ENCODE data around the gene ATP10B.

Gene ATP10B

GRCh38 chr5:160604484-160604883 is 247.5 kb downstream of the ATP10B start:
- no peak for DNase-seq (ENCODE audit: low spot score)
- no CpG with 5 or more reads among the region's 4 CpGs for WGBS, 2 donors (ENCODE audit: extremely low coverage in 2 of 2, insufficient read length in 2 of 2, insufficient replicate concordance in 1 of 2)
- H3K4me3 ChIP-seq (ENCODE audit: low read length in 2 of 2) = no peak overlapping the region
- H3K18ac ChIP-seq (ENCODE audit: low read length) = no peak overlapping the region
- H2BK5ac ChIP-seq (ENCODE audit: low read length) = no peak overlapping the region
- H3K27me3 ChIP-seq (ENCODE audit: control insufficient read depth in 3 of 3, insufficient read depth in 3 of 3, low read depth in 1 of 3, low read length in 3 of 3) = no peaks in the 10 kb centered on the region
- no peak overlapping the region for H3K27ac ChIP-seq (replicated peaks; ENCODE audit: low read length)
- no peak overlapping the region for H3K23ac ChIP-seq (ENCODE audit: low read depth, low read length, poor library complexity)
- H2BK15ac ChIP-seq (ENCODE audit: low read length) = no peak overlapping the region
- H3K36me3 ChIP-seq (replicated peaks in 1 of 2; ENCODE audit: control insufficient read depth in 2 of 2, insufficient read depth in 2 of 2, low read length in 2 of 2) = no peaks in the 10 kb centered on the region
- no peak overlapping the region for H4K91ac ChIP-seq (ENCODE audit: low read depth, low read length, poor library complexity)
- H3K9me3 ChIP-seq (replicated peaks in 1 of 2; ENCODE audit: control insufficient read depth in 2 of 2, insufficient read depth in 1 of 2, low read depth in 1 of 2, low read length in 2 of 2) = no peaks in the 10 kb centered on the region
- H2AK5ac ChIP-seq (ENCODE audit: low read depth, low read length) = no peak overlapping the region
- H3K4me2 ChIP-seq (ENCODE audit: insufficient read depth, low read length, poor library complexity, severe bottlenecking) = no peak overlapping the region
- H3K14ac ChIP-seq (ENCODE audit: low read length) = no peak overlapping the region
- H2BK120ac ChIP-seq (ENCODE audit: low read depth, low read length) = no peak overlapping the region
- no peak overlapping the region for H2AFZ ChIP-seq (ENCODE audit: low read length)
- no peak overlapping the region for H3K9ac ChIP-seq (ENCODE audit: low read depth, low read length, poor library complexity)
- no peak overlapping the region for H3K4ac ChIP-seq (ENCODE audit: low read length)
- H3K79me1 ChIP-seq (ENCODE audit: low read depth, low read length) = no peaks in the 10 kb centered on the region
- H4K8ac ChIP-seq (ENCODE audit: low read depth, low read length) = no peak overlapping the region
- H3K4me1 ChIP-seq (ENCODE audit: control insufficient read depth in 2 of 2, insufficient read depth in 1 of 2, low read depth in 1 of 2, low read length in 2 of 2) = no peaks in the 10 kb centered on the region
- H2BK12ac ChIP-seq (ENCODE audit: low read length) = no peak overlapping the region

- no peak for DNase-seq (ENCODE audit: low spot score)
- no peaks in the 10 kb centered on the region for H3K36me3 ChIP-seq (replicated peaks in 1 of 2; ENCODE audit: control insufficient read depth in 2 of 2, insufficient read depth in 2 of 2, low read length in 2 of 2)
- H3K4me3 ChIP-seq (ENCODE audit: low read length in 2 of 2) = no peak overlapping the region
- H3K27me3 ChIP-seq (ENCODE audit: control insufficient read depth in 3 of 3, insufficient read depth in 3 of 3, low read depth in 1 of 3, low read length in 3 of 3) = no peaks in the 10 kb centered on the region
- H3K9ac ChIP-seq (ENCODE audit: low read depth, low read length, poor library complexity) = no peak overlapping the region
- H3K18ac ChIP-seq (ENCODE audit: low read length) = no peak overlapping the region
- no peak overlapping the region for H3K4ac ChIP-seq (ENCODE audit: low read length)
- no peak overlapping the region for H2BK120ac ChIP-seq (ENCODE audit: low read depth, low read length)
- H3K79me1 ChIP-seq (ENCODE audit: low read depth, low read length) = no peaks in the 10 kb centered on the region
- no peak overlapping the region for H3K4me2 ChIP-seq (ENCODE audit: insufficient read depth, low read length, poor library complexity, severe bottlenecking)
- H2AFZ ChIP-seq (ENCODE audit: low read length) = no peak overlapping the region
- no peak overlapping the region for H3K27ac ChIP-seq (replicated peaks; ENCODE audit: low read length)
- no CpG with 5 or more reads among the region's 4 CpGs for WGBS, 2 donors (ENCODE audit: extremely low coverage in 2 of 2, insufficient read length in 2 of 2, insufficient replicate concordance in 1 of 2)
- no peaks in the 10 kb centered on the region for H3K9me3 ChIP-seq (replicated peaks in 1 of 2; ENCODE audit: control insufficient read depth in 2 of 2, insufficient read depth in 1 of 2, low read depth in 1 of 2, low read length in 2 of 2)
- no peak overlapping the region for H3K23ac ChIP-seq (ENCODE audit: low read depth, low read length, poor library complexity)
- H4K8ac ChIP-seq (ENCODE audit: low read depth, low read length) = no peak overlapping the region
- no peak overlapping the region for H2BK5ac ChIP-seq (ENCODE audit: low read length)
- H3K14ac ChIP-seq (ENCODE audit: low read length) = no peak overlapping the region
- H2BK15ac ChIP-seq (ENCODE audit: low read length) = no peak overlapping the region
- no peaks in the 10 kb centered on the region for H3K4me1 ChIP-seq (ENCODE audit: control insufficient read depth in 2 of 2, insufficient read depth in 1 of 2, low read depth in 1 of 2, low read length in 2 of 2)
- no peak overlapping the region for H2AK5ac ChIP-seq (ENCODE audit: low read depth, low read length)
- no peak overlapping the region for H4K91ac ChIP-seq (ENCODE audit: low read depth, low read length, poor library complexity)
- H2BK12ac ChIP-seq (ENCODE audit: low read length) = no peak overlapping the region
Observed at GRCh38 chr5:160602744-160603143, 249.3 kb downstream of the ATP10B start.

- H3K4me3 ChIP-seq (ENCODE audit: low read length in 2 of 2) = no peak overlapping the region
- H3K18ac ChIP-seq (ENCODE audit: low read length) = no peak overlapping the region
- no peak overlapping the region for H2AK5ac ChIP-seq (ENCODE audit: low read depth, low read length)
- WGBS, 2 donors (ENCODE audit: extremely low coverage in 2 of 2, insufficient read length in 2 of 2, insufficient replicate concordance in 1 of 2) = no CpG with 5 or more reads among the region's 1 CpG
- no peak overlapping the region for H3K14ac ChIP-seq (ENCODE audit: low read length)
- no peak overlapping the region for H4K8ac ChIP-seq (ENCODE audit: low read depth, low read length)
- no peak overlapping the region for H2BK15ac ChIP-seq (ENCODE audit: low read length)
- H2BK120ac ChIP-seq (ENCODE audit: low read depth, low read length) = no peak overlapping the region
- H3K4me2 ChIP-seq (ENCODE audit: insufficient read depth, low read length, poor library complexity, severe bottlenecking) = no peak overlapping the region
- no peak overlapping the region for H2BK5ac ChIP-seq (ENCODE audit: low read length)
- no peak for DNase-seq (ENCODE audit: low spot score)
- H3K9me3 ChIP-seq (replicated peaks in 1 of 2; ENCODE audit: control insufficient read depth in 2 of 2, insufficient read depth in 1 of 2, low read depth in 1 of 2, low read length in 2 of 2) = no peaks in the 10 kb centered on the region
- no peak overlapping the region for H4K91ac ChIP-seq (ENCODE audit: low read depth, low read length, poor library complexity)
- no peaks in the 10 kb centered on the region for H3K36me3 ChIP-seq (replicated peaks in 1 of 2; ENCODE audit: control insufficient read depth in 2 of 2, insufficient read depth in 2 of 2, low read length in 2 of 2)
- H3K4ac ChIP-seq (ENCODE audit: low read length) = no peak overlapping the region
- H3K4me1 ChIP-seq (ENCODE audit: control insufficient read depth in 2 of 2, insufficient read depth in 1 of 2, low read depth in 1 of 2, low read length in 2 of 2) = no peaks in the 10 kb centered on the region
- no peak overlapping the region for H2AFZ ChIP-seq (ENCODE audit: low read length)
- no peak overlapping the region for H3K9ac ChIP-seq (ENCODE audit: low read depth, low read length, poor library complexity)
- no peaks in the 10 kb centered on the region for H3K27me3 ChIP-seq (ENCODE audit: control insufficient read depth in 3 of 3, insufficient read depth in 3 of 3, low read depth in 1 of 3, low read length in 3 of 3)
- no peak overlapping the region for H3K27ac ChIP-seq (replicated peaks; ENCODE audit: low read length)
- H2BK12ac ChIP-seq (ENCODE audit: low read length) = no peak overlapping the region
- no peaks in the 10 kb centered on the region for H3K79me1 ChIP-seq (ENCODE audit: low read depth, low read length)
- H3K23ac ChIP-seq (ENCODE audit: low read depth, low read length, poor library complexity) = no peak overlapping the region
Observed at GRCh38 chr5:160601046-160601445, 251.0 kb downstream of the ATP10B start.

DNA sequence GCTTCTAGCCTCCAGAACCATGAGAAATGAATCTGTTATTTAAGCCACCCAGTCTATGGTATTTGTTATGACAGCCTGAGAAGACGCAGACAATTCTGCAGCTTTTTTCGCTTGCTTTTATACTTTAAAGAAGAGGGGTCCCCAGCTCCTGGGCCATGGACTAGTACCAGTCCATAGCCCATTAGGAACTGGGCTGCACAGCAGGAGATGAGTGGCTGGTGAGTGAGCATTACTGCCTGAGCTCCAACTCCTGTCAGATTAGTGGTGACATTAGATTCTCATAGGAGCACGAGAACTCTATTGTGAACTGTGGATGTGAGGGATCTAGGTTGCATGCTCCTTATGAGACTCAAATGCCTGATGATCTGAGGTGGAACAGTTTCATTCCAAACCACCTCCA is 278.7 kb downstream of the ATP10B start:
- Histone ChIP-seq H3K27me3 (ENCODE audit: control insufficient read depth in 3 of 3, insufficient read depth in 3 of 3, low read depth in 1 of 3, low read length in 3 of 3) (no peaks in the 10 kb centered on the region), H3K4me2 (ENCODE audit: insufficient read depth, low read length, poor library complexity, severe bottlenecking) (no peak overlapping the region), H3K4me3 (ENCODE audit: low read length in 2 of 2) (no peak overlapping the region), H2BK5ac (ENCODE audit: low read length) (no peak overlapping the region), H2BK15ac (ENCODE audit: low read length) (no peak overlapping the region), H3K27ac (replicated peaks; ENCODE audit: low read length) (no peak overlapping the region), H3K14ac (ENCODE audit: low read length) (no peak overlapping the region), H2BK12ac (ENCODE audit: low read length) (no peak overlapping the region), H3K18ac (ENCODE audit: low read length) (no peak overlapping the region), H3K36me3 (replicated peaks in 1 of 2; ENCODE audit: control insufficient read depth in 2 of 2, insufficient read depth in 2 of 2, low read length in 2 of 2) (no peaks in the 10 kb centered on the region), H3K9me3 (replicated peaks in 1 of 2; ENCODE audit: control insufficient read depth in 2 of 2, insufficient read depth in 1 of 2, low read depth in 1 of 2, low read length in 2 of 2) (no peaks in the 10 kb centered on the region), H3K4ac (ENCODE audit: low read length) (no peak overlapping the region), H4K91ac (ENCODE audit: low read depth, low read length, poor library complexity) (no peak overlapping the region), H3K9ac (ENCODE audit: low read depth, low read length, poor library complexity) (no peak overlapping the region), H2AK5ac (ENCODE audit: low read depth, low read length) (no peak overlapping the region), H4K8ac (ENCODE audit: low read depth, low read length) (no peak overlapping the region), H3K23ac (ENCODE audit: low read depth, low read length, poor library complexity) (no peak overlapping the region), H3K4me1 (ENCODE audit: control insufficient read depth in 2 of 2, insufficient read depth in 1 of 2, low read depth in 1 of 2, low read length in 2 of 2) (no peaks in the 10 kb centered on the region), H2AFZ (ENCODE audit: low read length) (no peak overlapping the region), H2BK120ac (ENCODE audit: low read depth, low read length) (no peak overlapping the region), H3K79me1 (ENCODE audit: low read depth, low read length) (no peaks in the 10 kb centered on the region)
- WGBS, 2 donors (ENCODE audit: extremely low coverage in 2 of 2, insufficient read length in 2 of 2, insufficient replicate concordance in 1 of 2) = no CpG with 5 or more reads among the region's 3 CpGs
- DNase-seq (ENCODE audit: low spot score) = no peak
